GM12878 (cell line): ENCODE data around the gene SLC44A4. TPM values are rescaled to one million over a fixed set of nuclear protein-coding genes. Genes with fewer than 3 reads are reported as not detected.

Experiments
- ATF2 ChIP-seq: IDR thresholded peaks from 2 replicates; pipeline ENCODE4 v1.6.1; 2012; ENCODE audit warnings: low read length, inconsistent platforms
- BHLHE40 ChIP-seq, 2 experiments: fragments of 450-650 bp in 1 of 2; IDR thresholded peaks; 2 replicates each; pipeline ENCODE4 v1.6.1; 2011 to 2017; ENCODE audit warnings: low read depth in 2 of 2, borderline replicate concordance in 1 of 2, improper control_type of control experiment in 1 of 2, low read length in 1 of 2, mild to moderate bottlenecking in 1 of 2
- BRCA1 ChIP-seq: IDR thresholded peaks from 2 replicates; pipeline ENCODE4 v1.6.1; 2011; ENCODE audit warnings: low read depth, low read length, improper control_type of control experiment
- CBFB ChIP-seq: IDR thresholded peaks from 2 replicates; pipeline ENCODE4 v1.6.1; 2016; ENCODE audit warnings: antibody characterized with exemption, low read depth
- CBX5 ChIP-seq: sonication (generic); IDR thresholded peaks from 2 replicates; pipeline ENCODE4 v1.6.1; 2016; ENCODE audit warnings: low read depth, moderate library complexity, mild to moderate bottlenecking, inconsistent platforms
- CHD4 ChIP-seq: fragments of 200-600 bp; sonication (generic); IDR thresholded peaks from 2 replicates; pipeline ENCODE4 v1.6.1; 2016; ENCODE audit warnings: mild to moderate bottlenecking
- CUX1 ChIP-seq: IDR thresholded peaks from 2 replicates; pipeline ENCODE4 v1.6.1; 2012; ENCODE audit warnings: improper control_type of control experiment, low read depth, low read length; ENCODE audit not compliant: insufficient replicate concordance
- GATAD2B ChIP-seq: fragments of 450-650 bp; conservative IDR thresholded peaks from 2 replicates; pipeline ENCODE4 v1.6.1; 2017; ENCODE audit warnings: low read depth, mild to moderate bottlenecking, moderate library complexity
- HCFC1 ChIP-seq: fragments of 150-350 bp; IDR thresholded peaks from 2 replicates; pipeline ENCODE4 v1.6.1; 2014; ENCODE audit warnings: low read length
- LARP7 ChIP-seq: fragments of 450-650 bp; IDR thresholded peaks from 2 replicates; pipeline ENCODE4 v1.6.1; 2017; ENCODE audit warnings: mild to moderate bottlenecking
- MEF2A ChIP-seq: IDR thresholded peaks from 2 replicates; pipeline ENCODE4 v1.6.1; 2011; ENCODE audit warnings: low read depth, mild to moderate bottlenecking, low read length, moderate library complexity; ENCODE audit not compliant: insufficient read depth
- MYC ChIP-seq: IDR thresholded peaks from 2 replicates; pipeline ENCODE4 v1.6.1; 2011; ENCODE audit warnings: mild to moderate bottlenecking, low read length, moderate library complexity, inconsistent platforms; ENCODE audit not compliant: insufficient read depth, insufficient replicate concordance, insufficient read length, severe bottlenecking
- NBN ChIP-seq: fragments of 450-650 bp; IDR thresholded peaks from 2 replicates; pipeline ENCODE4 v1.6.1; 2016
- NR2F1 ChIP-seq: fragments of 450-650 bp; conservative IDR thresholded peaks from 2 replicates; pipeline ENCODE4 v1.6.1; 2017; ENCODE audit warnings: mild to moderate bottlenecking
- RAD21 ChIP-seq: IDR thresholded peaks from 2 replicates; pipeline ENCODE4 v1.6.1; 2011; ENCODE audit warnings: mild to moderate bottlenecking, low read depth, low read length, moderate library complexity; ENCODE audit not compliant: insufficient read depth
- RBBP5 ChIP-seq: fragments of 200-600 bp; sonication (generic); conservative IDR thresholded peaks from 2 replicates; pipeline ENCODE4 v1.6.1; 2016
- TAF1 ChIP-seq: IDR thresholded peaks from 2 replicates; pipeline ENCODE4 v1.6.1; 2011; ENCODE audit warnings: mild to moderate bottlenecking, low read depth, low read length, borderline replicate concordance
- YY1 ChIP-seq: IDR thresholded peaks from 2 replicates; pipeline ENCODE4 v1.6.1; 2011; ENCODE audit warnings: low read depth, mild to moderate bottlenecking, low read length
- polyA plus RNA-seq, 11 experiments: library from polyadenylated mRNA; depleted of rRNA in 4 of 11; unstranded in 6 of 11; stranded (reverse) in 5 of 11; fragments of >200 nt; fragmentation: Nextera tagmentation in 4 of 11; fragmentation: Illumina TruSeq in 1 of 11; extraction: Ambion mirVana in 4 of 11; extraction: Trizol in 1 of 11; gene quantifications; 1 replicate in 1 of 11; 2 replicates in 10 of 11; pipeline versions ENCODE4 v1.2.1 to v1.2.3, GENCODE V29; 2011 to 2016; ENCODE audit warnings: inconsistent platforms in 2 of 11, missing spikeins in 2 of 11, low read depth in 1 of 11
- total RNA-seq, 4 experiments: library from RNA; depleted of rRNA in 3 of 4; stranded (reverse); fragments of >200 nt in 3 of 4; fragmentation: Illumina TruSeq in 1 of 4; extraction: Trizol in 1 of 4; gene quantifications; 2 replicates each; pipeline versions ENCODE4 v1.2.1 to v1.2.3, GENCODE V29; 2013 to 2021
- TF ChIP-seq, protein P1 (sequence below): fragments of 450-650 bp; IDR thresholded peaks from 2 replicates; pipeline ENCODE4 v1.6.1; 2016; ENCODE audit warnings: mild to moderate bottlenecking
- TF ChIP-seq, protein P2 (sequence below): fragments of 450-650 bp; IDR thresholded peaks from 2 replicates; pipeline ENCODE4 v1.6.1; 2017; ENCODE audit warnings: antibody characterized with exemption, mild to moderate bottlenecking, moderate library complexity

The SLC44A4 gene
- total and polyA plus RNA-seq, 10 of the 15 experiments (the other 5 are each of a cell fraction or from before 2014, with no cell fraction given), result 0.04 to 0.24 (median 0.15) TPM; not detected in 3

DNA sequence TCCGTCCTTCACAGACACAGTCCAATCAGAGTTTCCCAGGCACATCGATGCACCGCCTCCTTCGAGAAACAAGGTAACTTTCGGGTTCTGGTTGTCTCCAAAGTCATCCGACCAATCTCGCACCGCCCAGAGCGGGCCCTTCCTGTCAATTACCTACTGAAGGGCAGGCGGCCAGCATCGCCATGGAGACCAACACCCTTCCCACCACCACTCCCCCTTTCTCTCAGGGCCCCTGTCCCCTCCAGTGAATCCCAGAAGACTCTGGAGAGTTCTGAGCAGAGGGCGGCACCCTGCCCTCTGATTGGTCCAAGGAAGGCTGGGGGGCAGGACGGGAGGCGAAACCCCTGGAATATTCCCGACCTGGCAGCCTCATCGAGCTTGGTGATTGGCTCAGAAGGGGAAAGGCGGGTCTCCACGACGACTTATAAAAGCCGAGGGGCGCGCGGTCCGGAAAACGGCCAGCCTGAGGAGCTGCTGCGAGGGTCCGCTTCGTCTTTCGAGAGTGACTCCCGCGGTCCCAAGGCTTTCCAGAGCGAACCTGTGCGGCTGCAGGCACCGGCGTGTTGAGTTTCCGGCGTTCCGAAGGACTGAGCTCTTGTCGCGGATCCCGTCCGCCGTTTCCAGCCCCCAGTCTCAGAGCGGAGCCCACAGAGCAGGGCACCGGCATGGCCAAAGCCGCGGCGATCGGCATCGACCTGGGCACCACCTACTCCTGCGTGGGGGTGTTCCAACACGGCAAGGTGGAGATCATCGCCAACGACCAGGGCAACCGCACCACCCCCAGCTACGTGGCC is 51.3 kb downstream of the SLC44A4 start, which contains the start of gene HSPA1B (continued):
- TF ChIP-seq NBN, result 0 out of 2 replicates have a peak, but pooled peaks have one; percentile 23
- TF ChIP-seq, protein P1, sequence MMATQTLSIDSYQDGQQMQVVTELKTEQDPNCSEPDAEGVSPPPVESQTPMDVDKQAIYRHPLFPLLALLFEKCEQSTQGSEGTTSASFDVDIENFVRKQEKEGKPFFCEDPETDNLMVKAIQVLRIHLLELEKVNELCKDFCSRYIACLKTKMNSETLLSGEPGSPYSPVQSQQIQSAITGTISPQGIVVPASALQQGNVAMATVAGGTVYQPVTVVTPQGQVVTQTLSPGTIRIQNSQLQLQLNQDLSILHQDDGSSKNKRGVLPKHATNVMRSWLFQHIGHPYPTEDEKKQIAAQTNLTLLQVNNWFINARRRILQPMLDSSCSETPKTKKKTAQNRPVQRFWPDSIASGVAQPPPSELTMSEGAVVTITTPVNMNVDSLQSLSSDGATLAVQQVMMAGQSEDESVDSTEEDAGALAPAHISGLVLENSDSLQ, result peak; percentile 99
- no peak for TF ChIP-seq CUX1
- TF ChIP-seq ATF2, result no peak
- TF ChIP-seq CBFB, result 0 out of 2 replicates have a peak, but pooled peaks have one; percentile 46
- no peak for TF ChIP-seq YY1
- no peak for TF ChIP-seq RBBP5
- TF ChIP-seq TAF1, result peak; percentile 81; the same call in 1 of the 2 replicates
- TF ChIP-seq, protein P2, sequence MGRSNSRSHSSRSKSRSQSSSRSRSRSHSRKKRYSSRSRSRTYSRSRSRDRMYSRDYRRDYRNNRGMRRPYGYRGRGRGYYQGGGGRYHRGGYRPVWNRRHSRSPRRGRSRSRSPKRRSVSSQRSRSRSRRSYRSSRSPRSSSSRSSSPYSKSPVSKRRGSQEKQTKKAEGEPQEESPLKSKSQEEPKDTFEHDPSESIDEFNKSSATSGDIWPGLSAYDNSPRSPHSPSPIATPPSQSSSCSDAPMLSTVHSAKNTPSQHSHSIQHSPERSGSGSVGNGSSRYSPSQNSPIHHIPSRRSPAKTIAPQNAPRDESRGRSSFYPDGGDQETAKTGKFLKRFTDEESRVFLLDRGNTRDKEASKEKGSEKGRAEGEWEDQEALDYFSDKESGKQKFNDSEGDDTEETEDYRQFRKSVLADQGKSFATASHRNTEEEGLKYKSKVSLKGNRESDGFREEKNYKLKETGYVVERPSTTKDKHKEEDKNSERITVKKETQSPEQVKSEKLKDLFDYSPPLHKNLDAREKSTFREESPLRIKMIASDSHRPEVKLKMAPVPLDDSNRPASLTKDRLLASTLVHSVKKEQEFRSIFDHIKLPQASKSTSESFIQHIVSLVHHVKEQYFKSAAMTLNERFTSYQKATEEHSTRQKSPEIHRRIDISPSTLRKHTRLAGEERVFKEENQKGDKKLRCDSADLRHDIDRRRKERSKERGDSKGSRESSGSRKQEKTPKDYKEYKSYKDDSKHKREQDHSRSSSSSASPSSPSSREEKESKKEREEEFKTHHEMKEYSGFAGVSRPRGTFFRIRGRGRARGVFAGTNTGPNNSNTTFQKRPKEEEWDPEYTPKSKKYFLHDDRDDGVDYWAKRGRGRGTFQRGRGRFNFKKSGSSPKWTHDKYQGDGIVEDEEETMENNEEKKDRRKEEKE, result no peak
- no peak for TF ChIP-seq NR2F1
- peak; percentile 66; the same call in 1 of the 2 replicates for TF ChIP-seq LARP7
- no peak for TF ChIP-seq MEF2A
- TF ChIP-seq BRCA1, result no peak
- peak; percentile 64; the same call in 1 of the 2 replicates for TF ChIP-seq GATAD2B
- no peak for TF ChIP-seq MYC
- TF ChIP-seq HCFC1, result no peak
- no peak for TF ChIP-seq BHLHE40 (IDR thresholded peaks at IDR 0.05; ENCODE audit: borderline replicate concordance in 1 of 2, low read depth in 2 of 2, low read length in 1 of 2)
- no peak for TF ChIP-seq RAD21
- no peak for TF ChIP-seq CHD4
- TF ChIP-seq CBX5, result no peak
